Measurements from ENCODE around the gene MGAT5B. TPM values are rescaled to one million over a fixed set of nuclear protein-coding genes. Genes with fewer than 3 reads are reported as not detected.

Gene MGAT5B
- total RNA-seq, 1 experiment from 2014 or later, result 4.4 TPM

DNA sequence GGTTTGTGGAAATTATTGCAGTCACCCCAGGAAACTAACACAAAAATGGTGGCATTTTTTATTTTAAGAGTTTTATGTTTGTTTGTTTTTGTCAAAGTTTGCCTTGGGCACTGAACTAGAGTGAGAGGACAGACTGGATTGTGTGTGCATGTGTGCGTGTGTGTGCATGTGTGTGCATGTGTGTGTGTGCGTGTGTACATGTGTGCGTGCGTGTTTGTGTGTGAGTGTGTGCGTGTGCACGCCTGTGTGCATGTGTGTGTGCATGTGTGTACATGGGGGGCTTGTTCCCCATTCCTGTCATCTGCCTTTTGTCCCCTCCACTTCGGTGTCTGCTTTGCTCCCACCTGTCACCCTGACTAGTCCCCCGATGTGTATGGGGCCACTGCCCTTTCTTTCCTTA lies 32.5 kb downstream of the MGAT5B start:
- H3K4me2 ChIP-seq (ENCODE audit: low read length), result no peak overlapping the region
- BruUV-seq (replicated peaks), result no TSS peak
- no peaks in the 10 kb centered on the region for H3K9me2 ChIP-seq (ENCODE audit: insufficient read depth)
- no peaks in the 10 kb centered on the region for H3K27me3 ChIP-seq (ENCODE audit: insufficient read depth, low read length)
- no peaks in the 10 kb centered on the region for H3K4me1 ChIP-seq (ENCODE audit: control insufficient read depth in 1 of 2, insufficient read depth in 2 of 2, low read length in 2 of 2)
- ChIA-PET POLR2A (no interaction called here), CTCF (no interaction called here), RAD21 (ENCODE audit: low non-redundant PET in 1 of 2, low total read pairs in 2 of 2, uncharacterized antibody in 2 of 2, unreplicated experiment in 2 of 2) (no interaction called here)
- no peaks in the 10 kb centered on the region for H3K9me3 ChIP-seq (ENCODE audit: control insufficient read depth in 1 of 2, insufficient read depth in 1 of 2, low read depth in 1 of 2, low read length in 2 of 2)
- no peak for ATAC-seq
- no peak overlapping the region for H3K27ac ChIP-seq (ENCODE audit: low read depth, low read length)
- H2AFZ ChIP-seq (ENCODE audit: low read depth, low read length, poor library complexity, severe bottlenecking), result no peak overlapping the region
- intact Hi-C loops (cut with micrococcal nuclease), result loop anchor here (10.0 kb wide), 1 partner anchor 66 kb away; no protein-coding TSS in a partner anchor
- DNase-seq (ENCODE audit: low read depth, low spot score), result no peak
- H4K20me1 ChIP-seq (ENCODE audit: insufficient read depth), result no peaks in the 10 kb centered on the region
- H3K9ac ChIP-seq (ENCODE audit: low read length), result no peak overlapping the region
- H3K4me3 ChIP-seq (replicated peaks in 1 of 2; ENCODE audit: low read depth in 1 of 2, low read length in 2 of 2), result no peak overlapping the region
- no peaks in the 10 kb centered on the region for H3K36me3 ChIP-seq (ENCODE audit: control insufficient read depth in 1 of 2, insufficient read depth in 2 of 2, low read length in 2 of 2)
- TF ChIP-seq TCF7L2 (IDR thresholded peaks at IDR 0.05; ENCODE audit: borderline replicate concordance, extremely low read depth, insufficient read depth, insufficient read length) (no peak), JUND (IDR thresholded peaks at IDR 0.05) (no peak), ZFX (IDR thresholded peaks at IDR 0.05) (no peak), EGR1 (IDR thresholded peaks at IDR 0.05; ENCODE audit: low read depth) (no peak), POLR2A (IDR thresholded peaks at IDR 0.05; ENCODE audit: borderline replicate concordance, extremely low read depth, insufficient read depth, insufficient read length) (no peak), SP1 (IDR thresholded peaks at IDR 0.05; ENCODE audit: low read depth) (no peak), CEBPB (IDR thresholded peaks at IDR 0.05; ENCODE audit: low read depth) (no peak), YY1 (IDR thresholded peaks at IDR 0.05; ENCODE audit: extremely low read depth, insufficient replicate concordance, low read depth, low read length) (no peak), ZNF274 (IDR thresholded peaks at IDR 0.05; ENCODE audit: low read depth, low read length) (no peak), RAD21 (IDR thresholded peaks at IDR 0.05; ENCODE audit: low read depth) (no peak), EZH2phosphoT487 (IDR thresholded peaks at IDR 0.05; ENCODE audit: borderline replicate concordance) (no peak)
- TF ChIP-seq, protein P1, sequence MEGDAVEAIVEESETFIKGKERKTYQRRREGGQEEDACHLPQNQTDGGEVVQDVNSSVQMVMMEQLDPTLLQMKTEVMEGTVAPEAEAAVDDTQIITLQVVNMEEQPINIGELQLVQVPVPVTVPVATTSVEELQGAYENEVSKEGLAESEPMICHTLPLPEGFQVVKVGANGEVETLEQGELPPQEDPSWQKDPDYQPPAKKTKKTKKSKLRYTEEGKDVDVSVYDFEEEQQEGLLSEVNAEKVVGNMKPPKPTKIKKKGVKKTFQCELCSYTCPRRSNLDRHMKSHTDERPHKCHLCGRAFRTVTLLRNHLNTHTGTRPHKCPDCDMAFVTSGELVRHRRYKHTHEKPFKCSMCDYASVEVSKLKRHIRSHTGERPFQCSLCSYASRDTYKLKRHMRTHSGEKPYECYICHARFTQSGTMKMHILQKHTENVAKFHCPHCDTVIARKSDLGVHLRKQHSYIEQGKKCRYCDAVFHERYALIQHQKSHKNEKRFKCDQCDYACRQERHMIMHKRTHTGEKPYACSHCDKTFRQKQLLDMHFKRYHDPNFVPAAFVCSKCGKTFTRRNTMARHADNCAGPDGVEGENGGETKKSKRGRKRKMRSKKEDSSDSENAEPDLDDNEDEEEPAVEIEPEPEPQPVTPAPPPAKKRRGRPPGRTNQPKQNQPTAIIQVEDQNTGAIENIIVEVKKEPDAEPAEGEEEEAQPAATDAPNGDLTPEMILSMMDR (IDR thresholded peaks at IDR 0.05 in 2 of 3, conservative IDR thresholded peaks at IDR 0.05 in 1 of 3; ENCODE audit: borderline replicate concordance in 1 of 3, insufficient read depth in 1 of 3, low read depth in 2 of 3, low read length in 2 of 3), result no peak
- TF ChIP-seq, protein P2, sequence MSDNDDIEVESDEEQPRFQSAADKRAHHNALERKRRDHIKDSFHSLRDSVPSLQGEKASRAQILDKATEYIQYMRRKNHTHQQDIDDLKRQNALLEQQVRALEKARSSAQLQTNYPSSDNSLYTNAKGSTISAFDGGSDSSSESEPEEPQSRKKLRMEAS (IDR thresholded peaks at IDR 0.05), result no peak
- no peaks in the 10 kb centered on the region for H3K79me2 ChIP-seq (ENCODE audit: insufficient read depth, low read length)
